Testis (tissue), 3 donors: Measurements from ENCODE around the gene MTG2. TPM values are rescaled to one million over a fixed set of nuclear protein-coding genes. Genes with fewer than 3 reads are reported as not detected.

Experiments used
- DNase-seq: peaks from one replicate; pipeline ENCODE4 v3.0.0-alpha.2; 2019
- H3K27ac ChIP-seq, 2 donors: fragments of 200-600 bp; sonication (generic); one replicate each; pipeline ENCODE4 v1.5.1; 2019
- H3K27me3 ChIP-seq: fragments of 200-600 bp; sonication (generic); one replicate; pipeline ENCODE4 v1.5.1; 2019
- H3K36me3 ChIP-seq: fragments of 200-600 bp; sonication (generic); one replicate; pipeline ENCODE4 v1.5.1; 2017; ENCODE audit warnings: low read depth; ENCODE audit errors: missing control alignments
- H3K4me1 ChIP-seq: fragments of 200-600 bp; sonication (generic); one replicate; pipeline ENCODE4 v1.5.1; 2019
- H3K4me3 ChIP-seq, 2 donors: fragments of 200-600 bp; sonication (generic); one replicate each; pipeline ENCODE4 v1.5.1; 2017 to 2019
- H3K9me3 ChIP-seq: fragments of 200-600 bp; sonication (generic); one replicate; pipeline ENCODE4 v1.5.1; 2017
- CTCF ChIP-seq, 3 experiments: fragments of 450-650 bp in 2 of 3; fragments of 200-600 bp in 1 of 3; sonication (generic) in 1 of 3; IDR thresholded peaks; one replicate each; pipeline ENCODE4 v1.5.1; 2016 to 2019; ENCODE audit warnings: antibody characterized with exemption in 3 of 3, mild to moderate bottlenecking in 2 of 3, moderate library complexity in 1 of 3
- POLR2A ChIP-seq: fragments of 450-650 bp; IDR thresholded peaks from one replicate; pipeline ENCODE4 v1.6.1; 2017; ENCODE audit warnings: antibody characterized with exemption, mild to moderate bottlenecking, moderate library complexity
- WGBS, 2 donors: methylation state at CpG; one replicate each; pipeline ENCODE4 v1.1.5; 2018; 5-methylcytosine and 5-hydroxymethylcytosine counted together
- intact Hi-C: fragments of 100-400 bp; cut with DNase I; formaldehyde crosslinking; loops from one replicate; pipeline ENCODE4 v1.15.1; 2023; ENCODE audit warnings: low total_unique reads
- polyA plus RNA-seq: library from polyadenylated mRNA; stranded (reverse); fragments of 350-450 nt; fragmentation: Illumina TruSeq; extraction: RNeasy Lipid Tissue Mini Kit (QIAGEN cat#74804); gene quantifications from one replicate; pipeline ENCODE4 v1.2.3, GENCODE V29; 2014; ENCODE audit warnings: low read depth, low replicate concordance; ENCODE audit not compliant: insufficient read depth
- total RNA-seq, 2 donors: library from RNA; depleted of rRNA; stranded (reverse); fragments of >200 nt; gene quantifications; one replicate each; pipeline ENCODE4 v1.2.3, GENCODE V29; 2016

The MTG2 gene
- total and polyA plus RNA-seq, 3 donors from 2014 or later = 53.3 to 76.8 (median 61.9) TPM

DNA sequence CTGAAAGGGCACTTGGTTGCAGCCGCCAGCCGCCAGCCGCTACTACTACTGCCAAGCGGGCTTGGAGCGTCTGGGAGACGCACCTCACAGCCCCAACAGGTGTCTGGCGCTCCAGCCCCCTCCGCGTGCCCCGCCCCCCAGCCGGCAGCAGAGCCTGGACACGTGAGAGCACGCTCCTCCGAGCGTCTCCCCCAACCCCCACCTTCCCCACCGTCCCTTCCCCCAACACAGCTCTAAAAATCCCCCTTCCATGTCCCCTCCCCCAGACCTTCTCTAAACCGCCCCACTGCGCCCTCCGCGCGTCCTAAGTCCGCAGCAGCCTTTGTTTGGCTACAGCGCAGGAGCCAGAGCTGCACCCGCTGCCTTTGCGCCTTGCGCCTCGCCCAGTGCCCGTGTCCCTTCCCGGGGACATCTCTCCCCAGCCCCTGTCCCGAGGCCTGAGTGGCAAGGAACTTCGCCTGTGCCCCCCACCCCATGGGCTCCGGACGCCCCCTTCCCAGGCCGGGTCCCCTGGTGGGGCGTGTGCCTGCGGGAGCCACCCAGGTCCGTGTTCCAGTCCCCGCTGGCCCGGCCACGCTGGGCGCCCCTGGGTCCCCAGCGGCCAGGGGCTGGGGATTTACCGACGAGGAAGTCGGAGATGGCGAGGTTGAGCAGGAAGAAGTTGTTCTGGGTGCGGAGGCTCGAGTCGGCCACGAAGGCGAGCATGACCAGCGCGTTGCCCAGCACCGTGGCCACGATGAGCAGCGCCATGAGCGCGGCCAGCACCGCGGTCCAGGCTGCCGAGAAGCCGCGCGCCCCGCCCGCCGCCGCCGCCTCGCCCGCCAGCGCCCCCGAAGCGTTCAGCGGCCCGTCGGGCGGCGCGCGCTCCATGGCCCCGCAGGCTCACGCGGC, 36.5 kb downstream of the MTG2 start:
- TF ChIP-seq CTCF (IDR thresholded peaks at IDR 0.05) (no peak), POLR2A (no peak)
- no peaks in the 10 kb centered on the region for H3K27me3 ChIP-seq
- H3K4me3 ChIP-seq = no peak overlapping the region
- WGBS, 2 donors = 1 to 2% methylated on average over 17 to 79 of the region's 84 CpGs
- H3K36me3 ChIP-seq = no peaks in the 10 kb centered on the region
- H3K4me1 ChIP-seq = peaks cover 16% of the 10 kb centered on the region
- H3K9me3 ChIP-seq = no peaks in the 10 kb centered on the region
- intact Hi-C loops = no loop called here
- no peak for DNase-seq
- no peak overlapping the region for H3K27ac ChIP-seq

- DNase-seq = peak; percentile 54
- intact Hi-C loops = no loop called here
- TF ChIP-seq POLR2A (no peak), CTCF (IDR thresholded peaks at IDR 0.05) (no peak)
- Histone ChIP-seq H3K27ac (no peak within 1 kb of the TSS), H3K4me1 (peaks cover 16% of the 10 kb centered on the region), H3K36me3 (no peaks in the 10 kb centered on the region), H3K9me3 (no peaks in the 10 kb centered on the region), H3K4me3 (no peak within 1 kb of the TSS), H3K27me3 (no peaks in the 10 kb centered on the region)
- 0% methylated on average over 5 to 18 of the region's 84 CpGs for WGBS, 2 donors
Measured at GRCh38 chr20:62219992-62220665, 37.3 kb downstream of the MTG2 start, which contains the start of gene HRH3. Gene HRH3 (minus strand): TSS chr20:62220278. CDS start chr20:62219970, 308 bp downstream.

GRCh38 chr20:62220666-62221568, 38.1 kb downstream of the MTG2 start:
- H3K4me1 ChIP-seq = peaks cover 16% of the 10 kb centered on the region
- intact Hi-C loops = no loop called here
- H3K4me3 ChIP-seq = no peak overlapping the region
- H3K9me3 ChIP-seq = no peaks in the 10 kb centered on the region
- peak; percentile 25 for DNase-seq
- TF ChIP-seq CTCF (IDR thresholded peaks at IDR 0.05) (no peak), POLR2A (no peak)
- H3K27me3 ChIP-seq = no peaks in the 10 kb centered on the region
- H3K36me3 ChIP-seq = no peaks in the 10 kb centered on the region
- no peak overlapping the region for H3K27ac ChIP-seq
- WGBS, 2 donors = 3 to 6% methylated on average over 16 to 46 of the region's 46 CpGs

DNA sequence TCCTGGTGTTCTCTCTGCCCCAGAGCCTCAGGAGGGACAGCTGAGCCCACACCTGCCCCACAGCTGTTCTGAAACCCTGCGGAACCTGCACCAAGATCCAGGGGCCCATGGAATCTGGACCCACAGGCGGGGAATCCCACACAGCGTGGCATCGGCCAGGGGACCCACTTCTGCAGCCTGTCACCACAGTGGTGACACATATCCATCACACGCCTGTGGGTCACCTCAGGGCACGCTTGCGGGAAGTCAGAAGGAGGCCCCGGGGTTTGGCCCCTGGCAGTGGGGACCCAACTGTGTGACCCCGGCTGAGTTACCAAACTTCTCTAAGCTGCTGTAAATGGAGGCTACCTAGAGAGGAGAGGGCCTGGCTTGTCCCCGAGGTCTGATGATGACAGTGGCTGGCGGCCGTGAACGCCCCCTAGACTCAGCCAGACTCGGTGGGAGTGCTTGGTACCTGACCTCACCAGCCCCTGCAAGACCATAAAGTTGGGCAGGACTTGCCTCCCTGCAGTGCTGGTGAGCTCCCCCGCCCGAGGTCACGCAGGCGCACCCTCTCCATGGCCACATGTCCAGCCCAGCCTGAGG, 39.5 kb downstream of the MTG2 start:
- no peaks in the 10 kb centered on the region for H3K27me3 ChIP-seq
- H3K4me3 ChIP-seq = no peak overlapping the region
- H3K36me3 ChIP-seq = no peaks in the 10 kb centered on the region
- no peaks in the 10 kb centered on the region for H3K9me3 ChIP-seq
- no peak overlapping the region for H3K27ac ChIP-seq
- H3K4me1 ChIP-seq = peaks cover 16% of the 10 kb centered on the region
- no peak for DNase-seq
- TF ChIP-seq CTCF (IDR thresholded peaks at IDR 0.05) (no peak), POLR2A (no peak)
- intact Hi-C loops = no loop called here
- WGBS, 2 donors = 85 to 87% methylated on average over 12 to 16 of the region's 18 CpGs
